ENCODE data around the gene HBA1. TPM values are rescaled to one million over a fixed set of nuclear protein-coding genes. Genes with fewer than 3 reads are reported as not detected.

Gene HBA1
- total RNA-seq, 2 experiments from 2014 or later: not detected

DNA sequence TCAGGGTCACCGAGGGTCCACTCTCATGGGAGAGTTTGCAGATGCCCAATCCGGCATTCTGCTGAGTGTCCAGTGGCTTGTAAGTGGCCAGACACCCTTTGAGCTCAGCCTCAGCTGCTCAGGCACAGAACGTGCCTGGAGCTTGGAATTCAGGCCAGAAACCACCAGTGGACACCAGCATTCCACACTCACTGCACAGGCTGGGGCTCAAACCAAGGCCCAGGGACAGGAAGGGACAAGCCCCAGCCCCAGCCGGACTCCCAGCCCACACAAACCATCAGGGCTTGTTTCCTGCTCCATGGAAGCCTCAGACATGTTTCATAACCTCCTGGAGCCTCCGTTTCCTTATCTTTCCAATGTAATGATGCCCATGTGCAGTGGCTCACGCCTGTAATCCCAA is 33.0 kb upstream of the HBA1 start:
- peaks cover 0 to 2% of the 10 kb centered on the region in 2 experiments for H3K27me3 ChIP-seq (ENCODE audit: control insufficient read depth in 1 of 2, insufficient read depth in 2 of 2, low read length in 2 of 2)
- no peak for TF ChIP-seq CTCF (IDR thresholded peaks at IDR 0.05)
- no peak overlapping the region for H3K4me3 ChIP-seq (ENCODE audit: low read length)
- Mint-ChIP-seq H3K9me3 (no peaks in the 10 kb centered on the region), H3K4me1 (ENCODE audit: low read depth) (peaks cover 4% of the 10 kb centered on the region), H3K27ac (no peak overlapping the region), H3K27me3 (peaks cover 8% of the 10 kb centered on the region), H3K4me3 (no peak overlapping the region), H3K36me3 (ENCODE audit: low read depth) (no peaks in the 10 kb centered on the region)
- CTCF ChIA-PET: no interaction called here
- H3K36me3 ChIP-seq (ENCODE audit: insufficient read depth, low read length): no peaks in the 10 kb centered on the region
- peaks cover 7% of the 10 kb centered on the region for H3K4me1 ChIP-seq (ENCODE audit: insufficient read depth, low read length)
- no peaks in the 10 kb centered on the region for H3K9me3 ChIP-seq (ENCODE audit: control insufficient read depth in 1 of 2, insufficient read depth in 1 of 2, low read length in 2 of 2)
- no peak for DNase-seq
- POLR2A ChIA-PET: no interaction called here
- ATAC-seq (ENCODE audit: poor library complexity): no peak
- H3K27ac ChIP-seq (ENCODE audit: low read depth in 1 of 2, low read length in 2 of 2): no peak overlapping the region
- intact Hi-C loops (cut with DNase I, micrococcal nuclease): no loop called here

GRCh38 chr16:144797-145252 is 31.7 kb upstream of the HBA1 start:
- H3K36me3 Mint-ChIP-seq (ENCODE audit: low read depth): no peaks in the 10 kb centered on the region
- H3K4me1 ChIP-seq (ENCODE audit: insufficient read depth, low read length): no peaks in the 10 kb centered on the region
- no peak for TF ChIP-seq CTCF (IDR thresholded peaks at IDR 0.05)
- peaks cover 20% of the 10 kb centered on the region for H3K27me3 Mint-ChIP-seq
- ChIA-PET CTCF (no interaction called here), POLR2A (no interaction called here)
- no peaks in the 10 kb centered on the region for H3K9me3 ChIP-seq (ENCODE audit: control insufficient read depth in 1 of 2, insufficient read depth in 1 of 2, low read length in 2 of 2)
- DNase-seq (no peak), ATAC-seq (ENCODE audit: poor library complexity) (no peak)
- no peak overlapping the region for H3K4me3 ChIP-seq (ENCODE audit: low read length)
- H3K4me3 Mint-ChIP-seq: no peak overlapping the region
- H3K27me3 ChIP-seq (ENCODE audit: control insufficient read depth in 1 of 2, insufficient read depth in 2 of 2, low read length in 2 of 2): peaks cover 0 to 2% of the 10 kb centered on the region in 2 experiments
- H3K9me3 Mint-ChIP-seq: no peaks in the 10 kb centered on the region
- intact Hi-C loops (cut with DNase I, micrococcal nuclease): no loop called here
- H3K27ac ChIP-seq (ENCODE audit: low read depth in 1 of 2, low read length in 2 of 2): no peak overlapping the region
- H3K4me1 Mint-ChIP-seq (ENCODE audit: low read depth): no peaks in the 10 kb centered on the region
- no peaks in the 10 kb centered on the region for H3K36me3 ChIP-seq (ENCODE audit: insufficient read depth, low read length)
- H3K27ac Mint-ChIP-seq: no peak overlapping the region

- no peaks in the 10 kb centered on the region for H3K9me3 ChIP-seq (ENCODE audit: control insufficient read depth in 1 of 2, insufficient read depth in 1 of 2, low read length in 2 of 2)
- H3K4me3 ChIP-seq (ENCODE audit: low read length): no peak overlapping the region
- POLR2A ChIA-PET: no interaction called here
- H3K27ac ChIP-seq (ENCODE audit: low read depth in 1 of 2, low read length in 2 of 2): no peak overlapping the region
- Mint-ChIP-seq H3K36me3 (ENCODE audit: low read depth) (no peaks in the 10 kb centered on the region), H3K4me1 (ENCODE audit: low read depth) (no peaks in the 10 kb centered on the region), H3K9me3 (no peaks in the 10 kb centered on the region), H3K4me3 (no peak overlapping the region), H3K27me3 (peaks cover 29% of the 10 kb centered on the region), H3K27ac (no peak overlapping the region)
- H3K36me3 ChIP-seq (ENCODE audit: insufficient read depth, low read length): no peaks in the 10 kb centered on the region
- DNase-seq (no peak), ATAC-seq (ENCODE audit: poor library complexity) (no peak)
- peaks cover 0 to 2% of the 10 kb centered on the region in 2 experiments for H3K27me3 ChIP-seq (ENCODE audit: control insufficient read depth in 1 of 2, insufficient read depth in 2 of 2, low read length in 2 of 2)
- CTCF ChIA-PET: no interaction called here
- TF ChIP-seq CTCF (IDR thresholded peaks at IDR 0.05): no peak
- intact Hi-C loops (cut with DNase I, micrococcal nuclease): no loop called here
- no peaks in the 10 kb centered on the region for H3K4me1 ChIP-seq (ENCODE audit: insufficient read depth, low read length)
Observed at GRCh38 chr16:146646-147045, 29.8 kb upstream of the HBA1 start.
